ENCODE data around the gene CAPN10.
"Not testable (repeated sequence)": the region's sequence is repeated elsewhere in the genome, so short reads cannot be mapped to it uniquely, and the experiment has no call there.

The CAPN10 gene

DNA sequence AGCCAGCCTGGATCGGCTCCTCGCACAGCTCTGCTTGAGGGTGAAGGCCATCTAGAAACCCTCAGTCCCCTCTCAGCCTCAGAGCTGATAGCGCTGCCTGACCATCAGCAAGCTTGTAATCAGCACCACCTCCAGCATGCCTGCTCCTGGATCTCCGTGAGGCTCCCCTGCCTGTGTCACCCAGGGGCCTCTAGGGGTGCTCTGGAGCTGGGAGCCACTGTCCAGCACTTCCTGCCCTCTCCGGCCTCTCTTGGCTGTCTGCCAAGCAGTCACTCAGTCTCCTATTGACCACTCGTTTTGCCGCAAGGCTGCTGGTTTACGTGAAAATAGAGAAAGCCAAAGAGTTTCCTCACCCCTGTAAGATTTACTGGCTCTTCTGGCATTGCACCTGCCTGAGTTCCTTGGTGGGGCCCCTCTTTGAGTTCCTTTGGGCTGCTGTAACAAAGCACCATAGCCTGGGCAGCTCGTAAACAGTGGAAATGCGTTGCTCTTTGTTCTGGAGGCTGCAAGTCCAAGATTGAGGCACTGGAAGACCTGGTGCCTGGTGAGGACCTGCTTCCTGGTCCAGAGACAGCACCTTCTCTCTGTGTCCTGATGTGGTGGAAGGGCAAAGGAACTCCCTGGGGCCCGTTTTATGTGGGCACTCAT is 17.9 kb downstream of the CAPN10 start:
- DNase-seq, result no peak

DNA sequence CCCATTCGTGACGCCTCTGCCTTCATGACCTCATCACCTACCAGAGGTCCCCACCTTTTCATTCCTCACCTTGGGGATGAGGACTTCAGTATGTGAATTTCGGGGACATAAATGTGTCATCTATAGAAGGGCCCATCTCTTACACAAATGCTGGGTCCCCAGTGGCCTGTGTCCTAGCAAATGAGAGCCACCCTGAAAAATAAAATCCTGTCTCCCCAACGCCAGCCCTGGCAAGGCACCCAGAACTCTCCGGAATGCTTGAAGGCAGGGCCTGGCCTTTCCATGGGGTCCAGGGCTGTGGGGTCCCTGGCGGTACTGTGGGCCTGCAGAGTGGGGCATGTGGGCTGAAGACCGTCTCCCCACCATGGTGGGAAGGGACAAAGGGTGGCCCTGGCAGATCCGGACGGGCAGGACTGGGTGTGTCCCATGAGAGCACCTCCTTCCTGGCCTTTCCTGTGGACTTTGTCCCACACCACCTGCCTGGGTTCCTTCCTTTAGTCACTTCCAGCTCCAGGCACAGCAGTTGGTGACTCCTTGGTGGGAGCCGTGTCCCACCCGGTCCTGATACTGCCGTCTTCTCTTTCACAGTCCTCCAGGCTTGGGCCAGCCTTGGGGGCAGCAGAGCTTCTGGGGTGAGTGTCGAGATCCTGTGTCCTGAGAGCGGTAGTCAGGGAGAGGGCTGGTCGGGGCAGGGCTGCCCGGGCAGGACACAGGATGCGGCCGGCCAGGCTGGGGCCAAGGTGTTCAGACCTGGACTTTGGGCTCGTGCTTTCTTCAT is 18.6 kb downstream of the CAPN10 start:
- DNase-seq, result no peak

DNA sequence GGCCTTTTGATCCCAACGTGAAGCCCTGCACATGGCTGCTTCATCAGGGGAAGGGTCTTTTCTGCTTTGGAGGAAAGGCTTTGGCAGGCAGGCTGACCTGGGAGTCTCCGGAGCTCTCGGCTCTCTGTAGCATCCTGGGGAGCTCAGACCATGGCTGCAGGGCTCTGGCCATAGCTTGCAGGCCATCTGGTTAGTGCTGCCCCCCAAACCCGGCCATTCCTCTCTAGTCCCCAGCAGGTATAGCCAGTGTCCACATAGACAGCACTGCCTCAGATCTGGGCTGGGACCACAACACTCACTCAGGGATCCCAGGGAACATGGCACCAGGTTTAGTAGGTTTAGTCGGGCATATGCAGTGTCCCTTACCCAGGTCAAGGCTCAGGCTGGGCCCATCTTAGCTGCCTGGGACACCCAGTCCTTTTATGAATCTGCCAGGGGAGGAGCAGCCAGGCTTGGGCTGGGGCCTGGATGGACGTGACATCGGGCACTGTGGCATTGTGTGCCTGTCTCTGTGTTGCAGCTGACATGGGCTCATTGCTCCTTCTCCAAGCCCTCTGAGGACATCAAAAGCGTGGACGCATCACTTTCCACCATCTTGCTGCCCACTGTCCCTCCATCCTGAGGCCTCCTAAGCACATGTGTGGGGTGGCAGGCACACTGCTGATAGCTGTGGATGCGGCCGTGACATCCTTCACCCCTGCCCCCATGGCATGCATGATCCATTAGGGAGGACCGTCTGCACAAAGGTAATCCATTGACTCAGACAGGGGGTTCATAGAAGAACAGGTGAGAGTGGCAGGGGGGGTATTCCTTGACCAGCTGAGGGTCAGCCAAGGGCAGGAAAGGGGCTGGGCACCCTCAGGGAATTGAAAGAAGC is 19.6 kb downstream of the CAPN10 start:
- no peak for DNase-seq

DNA sequence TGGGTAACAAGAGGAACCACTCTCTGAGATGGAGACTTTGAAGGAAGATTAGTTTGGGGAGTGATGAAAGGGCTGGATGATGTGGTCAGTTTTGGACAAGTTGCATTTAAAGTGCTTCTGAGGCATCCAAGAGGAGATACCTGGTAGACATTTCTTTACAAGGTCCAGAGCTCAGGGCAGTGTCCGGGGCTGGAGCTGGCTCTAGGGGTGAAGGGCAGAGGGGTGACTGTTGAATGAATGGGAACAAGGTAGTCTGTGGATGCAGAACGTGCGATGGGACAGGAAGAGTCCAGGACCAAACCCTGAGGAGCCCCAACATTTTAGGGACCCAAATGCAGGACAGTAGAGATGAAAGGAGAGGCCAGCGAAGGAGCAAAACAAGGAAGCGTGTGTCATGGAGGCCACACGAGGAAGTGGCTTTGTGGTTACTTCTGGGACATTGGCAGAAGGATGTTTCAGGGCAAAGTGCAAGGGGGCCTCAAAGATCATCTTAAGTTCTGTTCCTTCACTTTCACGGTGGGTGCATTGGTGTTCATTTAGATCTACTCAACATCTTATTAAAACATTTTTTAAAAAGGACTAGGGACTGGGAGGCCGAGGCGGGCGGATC is 25.2 kb downstream of the CAPN10 start:
- no peak for DNase-seq

DNA sequence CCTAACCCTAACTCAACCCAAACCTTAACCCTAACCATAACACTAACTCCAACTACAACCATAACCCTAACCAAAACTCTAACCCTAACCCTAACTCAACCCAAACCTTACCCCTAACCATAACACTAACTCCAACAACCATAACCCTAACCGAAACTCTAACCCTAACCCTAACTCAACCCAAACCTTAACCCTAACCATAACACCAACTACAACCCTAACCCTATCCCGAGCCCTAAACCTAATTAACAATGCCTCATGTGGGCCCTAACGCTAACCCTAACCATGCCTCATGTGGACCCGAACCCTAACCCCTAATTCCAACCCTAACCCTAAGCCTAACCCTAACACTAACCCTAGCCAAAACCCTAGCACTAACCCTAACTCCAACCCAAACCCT is 27.2 kb downstream of the CAPN10 start:
- DNase-seq, result no peak

- no peak for DNase-seq
Observed at GRCh38 chr2:240614391-240614790, 27.9 kb downstream of the CAPN10 start.

DNA sequence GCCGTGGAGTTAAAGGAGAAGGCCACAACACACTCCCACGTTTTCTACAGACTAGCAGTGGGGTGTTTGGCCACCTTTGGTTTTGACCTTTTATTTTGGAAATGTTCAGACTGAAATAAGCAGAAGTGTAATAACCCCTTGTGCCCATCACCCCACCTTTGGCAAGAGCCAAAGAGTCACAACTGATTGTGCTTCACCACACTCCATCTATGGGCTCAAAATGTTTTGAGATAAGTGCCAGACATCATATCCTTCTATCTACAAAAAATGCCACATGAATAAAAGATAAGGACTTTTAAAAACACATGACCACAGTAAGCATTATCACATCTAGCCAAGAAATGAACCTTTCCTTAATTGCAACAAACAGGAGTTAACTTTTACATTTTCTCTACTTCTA is 28.9 kb downstream of the CAPN10 start:
- no peak for DNase-seq

- no peak for DNase-seq
Observed at GRCh38 chr2:240615820-240616547, 29.4 kb downstream of the CAPN10 start.

- DNase-seq, result not testable (repeated sequence)
Observed at GRCh38 chr2:240616860-240617666, 30.5 kb downstream of the CAPN10 start.

DNA sequence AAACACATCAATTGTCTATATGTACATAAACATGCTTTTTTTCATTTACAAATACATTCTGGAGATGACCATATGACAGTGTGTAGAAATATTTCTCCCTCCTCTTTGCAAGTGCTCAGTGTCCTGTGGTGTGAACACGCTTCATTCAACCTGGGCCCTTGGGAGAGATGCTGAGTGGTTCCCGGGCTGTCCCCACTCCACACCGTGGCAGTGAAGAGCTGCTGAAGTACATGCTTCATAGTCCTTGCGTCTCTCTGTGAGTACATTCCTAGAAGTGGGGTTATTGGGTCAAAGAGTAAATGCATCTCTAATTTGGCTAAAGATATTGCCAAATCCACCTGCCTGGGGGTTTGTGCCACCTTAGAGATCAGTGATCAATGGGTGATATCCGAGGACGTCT is 32.2 kb downstream of the CAPN10 start:
- no peak for DNase-seq

GRCh38 chr2:240619506-240620148 is 33.1 kb downstream of the CAPN10 start:
- DNase-seq, result no peak

DNA sequence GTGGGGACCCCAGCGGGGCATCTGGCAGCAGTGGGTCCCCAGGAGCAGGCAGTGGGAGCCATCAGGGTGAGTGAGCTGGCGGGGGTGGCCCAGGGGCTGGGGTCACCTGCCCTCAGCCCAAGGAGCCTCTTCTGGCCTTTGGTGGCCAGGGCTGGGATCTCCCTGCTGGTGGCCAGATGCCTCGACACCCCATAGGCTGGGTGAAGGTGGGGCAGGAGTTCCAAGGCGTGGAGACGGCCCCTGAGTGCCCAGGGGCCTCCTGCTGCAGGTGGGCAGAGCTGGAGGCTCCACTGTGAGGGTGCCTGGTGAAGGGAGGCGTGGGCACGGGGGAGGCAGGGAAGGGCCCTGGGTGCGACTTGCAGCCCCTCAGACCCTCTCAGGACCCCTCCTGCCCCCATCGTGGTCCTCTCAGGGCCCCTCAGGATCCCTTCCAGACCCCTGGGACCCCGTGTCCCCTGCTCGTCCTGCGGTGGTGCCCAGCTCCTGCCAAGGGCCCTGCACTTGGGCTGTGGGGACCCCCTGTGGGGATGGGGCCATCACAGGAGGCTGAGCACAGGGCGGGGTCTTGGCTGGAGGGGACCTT is 33.7 kb downstream of the CAPN10 start:
- no peak for DNase-seq

- no peak for DNase-seq
Observed at GRCh38 chr2:240620859-240621258, 34.3 kb downstream of the CAPN10 start.

GRCh38 chr2:240622060-240622411 is 35.5 kb downstream of the CAPN10 start:
- peak in 1 of 6 experiments; percentile 28 for DNase-seq

- DNase-seq, result peak; percentile 18 to 66 (median 30)
Observed at GRCh38 chr2:240622531-240623235, 36.1 kb downstream of the CAPN10 start.

GRCh38 chr2:240623531-240624010 is 37.0 kb downstream of the CAPN10 start:
- DNase-seq, result peak in 1 of 6 experiments; percentile 12

DNA sequence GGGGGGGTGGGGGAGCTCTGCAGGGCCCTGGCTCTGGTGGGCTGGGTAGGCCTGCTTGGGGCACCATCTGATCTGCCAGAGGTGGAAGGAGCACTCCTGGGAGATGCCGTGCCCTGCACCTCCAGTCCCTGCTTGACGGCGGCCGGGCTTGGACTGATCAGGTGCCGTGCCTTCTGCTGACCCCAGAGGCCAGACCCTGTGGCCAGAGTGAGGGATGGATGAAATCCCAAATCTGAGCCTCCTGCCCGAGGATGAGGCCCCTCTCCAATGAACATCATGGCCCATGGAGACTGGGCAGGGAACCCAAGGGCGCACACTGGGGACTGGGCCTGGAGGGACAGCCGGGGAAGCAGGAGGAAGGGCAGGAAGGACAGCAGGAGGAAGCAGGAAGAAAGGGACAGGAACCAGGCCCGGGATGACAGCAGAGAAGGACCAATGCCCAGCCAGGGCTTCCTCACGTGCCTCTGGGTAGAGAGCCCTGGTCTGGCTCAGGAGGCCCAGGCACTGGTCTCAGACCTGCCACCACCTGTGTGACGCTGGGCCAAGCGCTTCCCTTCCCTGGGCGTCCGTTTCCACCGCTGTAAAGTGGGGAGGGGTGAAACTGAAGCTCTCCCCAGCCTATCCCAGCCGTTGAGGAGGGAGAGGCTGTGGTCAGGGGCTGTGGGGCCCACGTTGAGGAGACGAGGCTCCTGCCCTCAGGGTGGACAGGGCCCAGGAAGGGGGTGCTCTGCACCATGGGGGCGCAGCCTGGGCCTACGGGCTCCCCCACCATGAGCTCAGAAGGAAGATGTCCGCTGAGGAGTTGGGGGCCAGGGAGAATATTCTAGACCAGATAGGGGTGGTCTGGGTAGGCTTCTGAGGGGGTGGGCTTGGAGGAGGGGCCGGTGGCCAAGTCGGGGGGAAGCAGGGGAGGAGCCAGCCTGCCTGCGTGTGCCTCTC is 37.7 kb downstream of the CAPN10 start:
- no peak for DNase-seq

DNA sequence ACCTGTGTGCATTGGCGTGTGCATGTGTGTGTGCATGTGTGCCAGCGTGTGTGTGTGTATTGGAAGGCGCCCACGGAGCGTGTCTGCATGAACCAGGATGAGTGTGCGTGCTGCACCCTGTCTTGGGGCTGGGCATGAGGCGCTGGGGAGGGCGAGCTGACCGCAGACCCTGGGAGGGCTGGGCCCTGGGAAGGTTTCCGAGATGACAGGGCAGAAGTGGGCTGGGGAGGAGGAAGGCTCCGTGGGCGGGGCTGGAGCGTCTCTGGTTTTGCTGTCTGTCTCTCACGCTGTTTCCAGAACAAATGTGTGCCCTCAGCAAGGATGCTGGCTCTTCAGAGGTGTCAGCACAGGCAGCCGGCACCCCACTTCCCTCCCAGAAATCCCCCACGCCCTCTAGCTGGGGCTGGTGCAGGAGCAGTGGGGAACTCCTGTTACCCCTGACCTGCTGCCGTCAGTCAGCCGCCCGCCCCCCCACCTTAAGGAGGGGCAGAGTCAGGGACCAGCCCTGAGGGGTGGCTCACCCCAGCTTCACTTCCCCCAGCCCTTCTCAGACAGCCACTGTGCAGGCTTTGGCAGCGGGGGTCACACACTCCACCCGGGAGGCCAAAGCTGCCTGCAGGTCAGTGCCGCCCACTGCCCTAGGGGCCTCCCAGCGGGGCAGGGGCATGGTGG is 38.6 kb downstream of the CAPN10 start, which contains the start of gene GPR35:
Gene GPR35 (plus strand): TSS at position 531 of the 672 bp plus-strand sequence. CDS start 4,473 bp downstream, outside the sequence.
- peak; percentile 38 to 79 (median 64) for DNase-seq

Measured in stimulated activated naive CD4-positive, alpha-beta T cell (primary cell).